Measurements from ENCODE around the gene TMTC1.

DNA sequence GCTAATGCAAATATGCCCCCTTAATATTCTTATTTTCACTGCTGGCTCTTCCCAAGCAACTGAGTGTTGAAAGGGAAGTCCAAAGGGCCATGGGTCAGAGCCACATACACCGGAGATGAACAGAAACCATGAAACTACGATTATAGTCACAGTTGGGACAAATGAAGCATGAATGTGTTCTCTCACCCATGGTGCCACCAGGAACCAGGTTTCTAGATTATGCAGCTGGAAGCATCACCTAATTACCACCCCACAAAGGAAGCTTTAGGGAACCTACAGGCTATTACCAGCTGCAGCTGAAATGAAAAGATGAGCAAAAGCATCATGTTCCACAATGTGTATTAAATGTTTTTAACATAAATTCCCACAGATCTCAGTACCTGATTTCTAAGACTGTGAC, 15.4 kb downstream of the TMTC1 start:
- TF ChIP-seq CTCF (IDR thresholded peaks at IDR 0.05; ENCODE audit: low read length): no peak
- TF ChIP-seq EZH2 (IDR thresholded peaks at IDR 0.05; ENCODE audit: borderline replicate concordance, low read length): no peak

All from OCI-LY1 (cell line).